Dedifferentiated amniotic fluid mesenchymal stem cell (primary cell): ENCODE measurements around the gene B4GAT1.

Experiments
- DNase-seq: peaks from one replicate; pipeline ENCODE4 v3.0.0-alpha.2; 2016; ENCODE audit errors: extremely low spot score

B4GAT1 gene

DNA sequence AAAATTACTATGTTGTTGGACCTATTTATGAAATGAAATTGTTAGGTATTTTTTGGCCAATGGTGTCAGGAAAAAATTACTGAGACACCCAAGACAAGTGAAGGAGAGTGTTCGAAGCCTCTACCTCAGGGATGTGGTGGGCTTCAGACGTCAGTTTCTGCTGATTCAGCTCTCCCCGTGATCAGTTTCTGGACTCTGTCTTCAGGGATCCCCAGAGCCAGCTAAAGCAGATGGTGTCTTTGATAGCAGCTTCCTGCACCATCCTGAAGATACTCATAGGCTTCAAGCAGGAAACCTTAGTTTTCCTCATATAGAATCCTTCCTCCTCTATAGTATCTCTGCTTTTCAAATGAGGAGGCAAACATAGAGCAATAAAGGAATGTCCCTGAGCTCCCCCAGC lies 38.0 kb downstream of the B4GAT1 start:
- no peak for DNase-seq

DNA sequence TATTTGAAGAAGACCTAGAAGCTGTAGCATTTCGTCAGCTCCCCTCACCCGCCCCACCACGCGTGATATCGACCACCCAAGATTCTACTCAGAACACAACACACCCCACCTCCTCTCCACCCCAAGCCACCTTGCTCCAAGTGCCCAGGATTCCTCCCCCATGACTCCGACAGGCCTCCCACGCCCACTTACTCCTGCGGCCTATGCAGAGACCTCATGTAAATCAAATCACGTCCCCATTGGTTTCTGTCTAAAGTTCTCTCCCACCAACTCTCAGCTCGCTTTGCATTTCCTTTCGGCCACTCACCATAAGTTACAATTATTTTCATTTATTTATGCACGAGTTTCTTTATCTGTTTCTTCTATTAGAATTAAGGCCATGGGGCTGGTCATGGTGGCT lies 44.8 kb downstream of the B4GAT1 start:
- DNase-seq: no peak

DNA sequence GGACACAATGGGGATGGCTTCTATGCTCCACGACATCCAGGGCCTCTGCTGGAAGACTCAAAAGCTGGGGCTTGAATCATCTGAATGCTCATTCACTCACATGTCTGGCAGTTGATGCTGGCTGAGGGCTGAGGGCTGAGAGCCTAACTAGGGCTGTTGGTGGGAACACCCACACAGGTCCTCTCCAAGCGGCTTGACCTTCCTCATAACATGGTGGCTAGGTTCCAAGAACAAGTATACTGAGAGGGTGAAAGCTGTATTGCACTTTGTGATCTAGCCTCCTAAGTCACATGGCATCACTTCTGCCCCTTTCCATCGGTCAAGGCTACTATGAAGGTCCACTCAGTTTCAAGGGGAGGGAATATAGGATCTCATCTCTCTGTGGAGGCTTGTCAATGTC lies 48.2 kb downstream of the B4GAT1 start:
- DNase-seq: no peak

DNA sequence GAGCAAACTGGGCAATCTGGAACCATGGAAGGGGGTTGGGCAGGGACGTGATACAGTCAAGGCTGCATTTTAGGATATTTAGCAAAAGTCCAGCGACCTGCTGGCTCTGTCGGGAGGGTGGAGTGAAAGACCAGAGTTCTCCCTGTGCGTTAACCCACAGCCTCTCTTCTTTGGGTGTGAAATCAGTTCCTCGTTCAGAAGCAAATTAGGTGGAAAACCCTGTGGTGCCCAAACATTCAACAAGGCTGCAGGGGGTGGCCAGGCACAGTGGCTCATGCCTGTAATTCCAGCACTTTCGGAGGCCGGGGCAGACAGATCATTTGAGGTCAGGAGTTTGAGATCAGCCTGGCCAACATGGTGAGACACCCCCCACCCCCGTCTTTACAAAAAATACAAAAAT lies 49.8 kb downstream of the B4GAT1 start:
- no peak for DNase-seq
